Measurements from ENCODE around the gene PHOSPHO2. TPM values are rescaled to one million over a fixed set of nuclear protein-coding genes. Genes with fewer than 3 reads are reported as not detected.

Gene PHOSPHO2
- total and polyA plus RNA-seq, 4 donors = 1.4 to 5.3 (median 3.6) TPM

GRCh38 chr2:169715379-169716237, 21.3 kb downstream of the PHOSPHO2 start:
- WGBS = 17% methylated on average over 17 of the region's 17 CpGs
- H3K27ac ChIP-seq (ENCODE audit: low read depth in 1 of 2, low read length in 2 of 2) = peak overlapping the region; percentile 68 to 73
- no peaks in the 10 kb centered on the region for H3K36me3 ChIP-seq (ENCODE audit: control insufficient read depth in 4 of 4, insufficient read depth in 3 of 4, low read depth in 1 of 4, low read length in 3 of 4)
- H3K27me3 ChIP-seq (ENCODE audit: control insufficient read depth in 4 of 4, insufficient read depth in 4 of 4, low read length in 3 of 4) = no peaks in the 10 kb centered on the region
- peak; percentile 52 for DNase-seq (ENCODE audit: low spot score)
- TF ChIP-seq HNF4A (conservative IDR thresholded peaks at IDR 0.05) (peak in 1 of 2 donors; percentile 29), SP1 (IDR thresholded peaks at IDR 0.05) (no peak), HNF4G (IDR thresholded peaks at IDR 0.05) (no peak), GABPA (IDR thresholded peaks at IDR 0.05 in 1 of 2, conservative IDR thresholded peaks at IDR 0.05 in 1 of 2) (no peak), REST (IDR thresholded peaks at IDR 0.05) (no peak), EGR1 (IDR thresholded peaks at IDR 0.05; ENCODE audit: low read depth in 2 of 2) (no peak), RXRA (IDR thresholded peaks at IDR 0.05) (peak in 1 of 2 donors; percentile 27), ZBTB33 (IDR thresholded peaks at IDR 0.05) (no peak), MAX (IDR thresholded peaks at IDR 0.05) (peak; percentile 24), NR2F2 (IDR thresholded peaks at IDR 0.05) (no peak), TAF1 (conservative IDR thresholded peaks at IDR 0.05) (no peak), RAD21 (IDR thresholded peaks at IDR 0.05) (peak in 1 of 2 donors; percentile 43), JUND (IDR thresholded peaks at IDR 0.05) (no peak), YY1 (IDR thresholded peaks at IDR 0.05) (peak; percentile 73), CTCF (IDR thresholded peaks at IDR 0.05; ENCODE audit: low read depth, low read length, missing input control) (no peak), FOXA2 (IDR thresholded peaks at IDR 0.05) (no peak), FOXA1 (IDR thresholded peaks at IDR 0.05) (peak; percentile 2), ATF3 (IDR thresholded peaks at IDR 0.05) (no peak)
- H3K4me3 ChIP-seq (ENCODE audit: low read depth in 1 of 3, low read length in 3 of 3) = peak overlapping the region; percentile 59 to 69 (median 64)
- no peaks in the 10 kb centered on the region for H3K9me3 ChIP-seq (ENCODE audit: control insufficient read depth in 4 of 4, low read length in 3 of 4)
- H3K4me1 ChIP-seq (ENCODE audit: control insufficient read depth in 4 of 4, insufficient read depth in 4 of 4, low read length in 3 of 4) = peaks cover 0 to 19% (median 14%) of the 10 kb centered on the region in 4 donors
- peak overlapping the region in 1 of 2 donors; percentile 16 for H3K9ac ChIP-seq (ENCODE audit: low read depth in 1 of 2, low read length in 2 of 2)
